ENCODE data around the gene LCNL1.

GRCh38 chr9:136985027-136985602 is 2.3 kb downstream of the LCNL1 start:
- TF ChIP-seq, protein P1, sequence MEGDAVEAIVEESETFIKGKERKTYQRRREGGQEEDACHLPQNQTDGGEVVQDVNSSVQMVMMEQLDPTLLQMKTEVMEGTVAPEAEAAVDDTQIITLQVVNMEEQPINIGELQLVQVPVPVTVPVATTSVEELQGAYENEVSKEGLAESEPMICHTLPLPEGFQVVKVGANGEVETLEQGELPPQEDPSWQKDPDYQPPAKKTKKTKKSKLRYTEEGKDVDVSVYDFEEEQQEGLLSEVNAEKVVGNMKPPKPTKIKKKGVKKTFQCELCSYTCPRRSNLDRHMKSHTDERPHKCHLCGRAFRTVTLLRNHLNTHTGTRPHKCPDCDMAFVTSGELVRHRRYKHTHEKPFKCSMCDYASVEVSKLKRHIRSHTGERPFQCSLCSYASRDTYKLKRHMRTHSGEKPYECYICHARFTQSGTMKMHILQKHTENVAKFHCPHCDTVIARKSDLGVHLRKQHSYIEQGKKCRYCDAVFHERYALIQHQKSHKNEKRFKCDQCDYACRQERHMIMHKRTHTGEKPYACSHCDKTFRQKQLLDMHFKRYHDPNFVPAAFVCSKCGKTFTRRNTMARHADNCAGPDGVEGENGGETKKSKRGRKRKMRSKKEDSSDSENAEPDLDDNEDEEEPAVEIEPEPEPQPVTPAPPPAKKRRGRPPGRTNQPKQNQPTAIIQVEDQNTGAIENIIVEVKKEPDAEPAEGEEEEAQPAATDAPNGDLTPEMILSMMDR (IDR thresholded peaks at IDR 0.05) = no peak
- no peak for TF ChIP-seq POLR2A (IDR thresholded peaks at IDR 0.05)
